Suppressor macrophage treated with lipopolysaccharide for 1 hour (primary cell): ENCODE data around the gene PIK3R5.

Experiments used
- DNase-seq, 3 donors: peaks; one replicate each; pipeline ENCODE4 v3.0.0-alpha.2; 2020 to 2022

Gene PIK3R5

DNA sequence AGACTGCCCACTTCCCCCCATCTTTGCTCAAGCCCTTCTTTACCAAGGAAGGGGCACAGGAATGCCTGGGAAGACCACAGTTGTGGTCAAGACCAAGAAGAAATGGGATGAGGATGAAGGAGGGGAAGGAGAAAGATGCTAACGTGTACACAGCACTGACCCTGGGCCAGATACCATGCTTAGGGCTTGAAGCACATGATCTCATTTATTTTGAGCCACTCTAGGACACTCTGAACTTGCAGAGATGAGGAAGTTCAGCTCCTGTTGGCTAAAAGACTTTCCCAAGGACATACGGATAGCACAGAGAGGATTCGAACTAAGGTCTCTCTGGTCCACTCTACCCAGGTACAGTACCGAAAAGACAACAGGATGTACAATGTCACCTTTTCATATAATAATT, 42.6 kb downstream of the PIK3R5 start:
- DNase-seq: peak; percentile 68 to 79 (median 78)

DNA sequence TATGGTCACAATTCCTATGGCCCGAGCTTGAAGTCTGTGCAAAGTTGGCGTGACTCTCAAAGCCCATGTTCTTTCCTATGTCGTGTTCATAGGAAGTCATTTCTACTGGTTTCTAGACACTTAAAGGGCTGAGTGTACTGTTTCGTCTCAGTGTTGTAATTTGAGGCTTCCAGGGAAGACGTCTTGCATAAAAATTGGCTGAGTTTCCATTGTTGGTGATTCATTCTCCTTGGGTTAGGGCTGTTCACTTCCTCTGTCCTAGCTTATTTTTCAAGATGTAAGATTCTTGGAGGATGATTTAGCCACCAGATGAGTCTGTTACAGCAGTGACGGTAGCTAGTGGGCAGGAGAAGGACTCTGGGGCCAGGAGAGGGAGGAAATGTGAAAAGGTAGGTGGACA, 43.1 kb downstream of the PIK3R5 start:
- DNase-seq: peak; percentile 88 to 99 (median 98)

DNA sequence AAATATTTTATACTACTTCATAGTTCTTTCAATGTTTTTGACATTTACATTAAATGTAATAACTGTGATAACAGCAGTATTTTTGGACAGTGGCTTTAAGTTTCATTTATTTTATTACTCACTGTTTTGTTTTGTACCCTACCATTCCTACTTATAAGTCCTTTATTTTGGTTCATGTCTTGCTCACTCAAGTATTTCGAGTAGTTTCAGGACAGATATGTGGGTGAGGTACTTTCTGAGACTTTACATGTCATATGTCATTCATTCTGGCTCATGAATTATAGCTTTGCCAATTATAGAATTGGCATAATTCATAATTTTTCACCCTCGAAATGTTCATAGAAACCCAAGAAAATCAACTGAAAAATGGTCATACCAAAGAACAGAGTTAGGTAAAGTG, 44.4 kb downstream of the PIK3R5 start:
- DNase-seq: peak; percentile 40 to 79 (median 71)

DNA sequence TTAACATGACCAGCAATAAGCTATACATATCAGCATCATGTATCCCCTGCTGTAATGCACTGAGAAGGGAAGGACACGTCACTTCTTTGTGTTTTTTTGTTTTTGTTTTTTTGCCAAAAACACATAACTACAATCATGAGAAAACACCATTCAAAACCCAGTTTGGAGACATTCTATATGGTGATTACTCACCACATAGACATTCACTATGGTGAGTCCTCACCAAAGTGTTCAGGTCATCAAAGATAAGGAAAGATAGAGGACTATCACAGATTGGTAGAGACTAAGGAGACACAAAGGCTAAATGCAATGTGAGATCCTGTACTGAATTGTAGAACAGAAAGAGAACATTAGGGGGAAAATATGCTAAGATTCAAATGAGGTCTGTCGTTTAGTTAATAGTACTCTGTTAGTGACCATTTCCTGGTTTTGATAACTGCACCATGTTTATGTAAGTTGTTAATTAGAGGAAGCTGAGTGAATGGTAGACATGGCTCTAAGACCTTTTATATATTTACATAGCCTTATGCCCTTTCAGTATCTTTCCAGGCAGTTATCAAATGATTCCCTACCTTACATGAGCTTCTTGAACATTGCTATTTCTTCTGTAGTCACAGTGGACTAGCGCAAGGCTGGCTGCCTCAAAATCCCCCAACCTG, 46.6 kb downstream of the PIK3R5 start:
- DNase-seq: peak in 2 of 3 donors; percentile 46 to 53

DNA sequence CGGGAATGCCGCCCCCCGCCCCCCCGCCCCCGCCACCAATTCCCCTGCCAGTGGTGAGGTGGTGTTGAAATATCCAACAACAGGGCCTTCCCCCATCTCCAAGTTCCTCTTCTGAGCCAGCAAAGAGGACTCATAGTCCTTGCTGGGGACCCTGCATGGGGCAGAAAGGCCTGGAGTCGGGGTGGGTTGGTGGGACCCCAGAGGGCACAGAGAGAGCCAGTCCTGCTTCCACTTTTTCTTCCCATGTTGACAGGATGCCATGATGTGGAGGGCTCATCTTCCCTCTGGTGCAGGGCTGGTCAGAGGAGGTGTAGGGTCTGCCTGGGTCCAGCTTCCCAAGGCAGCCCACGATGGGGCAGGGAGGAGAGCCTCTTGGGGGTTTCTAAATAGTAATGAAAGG, 49.0 kb downstream of the PIK3R5 start:
- DNase-seq: peak in 1 of 3 donors; percentile 89

DNA sequence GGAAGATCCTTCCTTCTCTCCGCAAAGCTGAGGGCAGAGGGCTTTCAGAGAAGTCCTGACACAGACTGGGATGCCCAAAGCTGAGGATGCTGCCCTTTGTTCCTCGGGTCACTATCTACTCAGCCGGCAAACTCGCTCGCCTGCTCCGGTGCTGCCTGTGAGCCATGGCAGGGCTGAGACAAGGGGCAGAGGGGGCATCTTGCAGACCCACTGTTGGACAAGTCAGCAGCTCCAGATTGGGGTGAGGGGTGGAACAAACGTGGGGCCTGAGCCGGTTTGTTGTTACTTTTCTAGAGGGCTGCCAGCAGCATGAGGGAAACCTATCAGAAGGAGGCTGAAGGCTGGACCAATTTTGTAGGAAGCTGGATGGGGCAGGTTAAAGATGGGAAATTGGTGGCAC, 51.0 kb downstream of the PIK3R5 start:
- DNase-seq: no peak

DNA sequence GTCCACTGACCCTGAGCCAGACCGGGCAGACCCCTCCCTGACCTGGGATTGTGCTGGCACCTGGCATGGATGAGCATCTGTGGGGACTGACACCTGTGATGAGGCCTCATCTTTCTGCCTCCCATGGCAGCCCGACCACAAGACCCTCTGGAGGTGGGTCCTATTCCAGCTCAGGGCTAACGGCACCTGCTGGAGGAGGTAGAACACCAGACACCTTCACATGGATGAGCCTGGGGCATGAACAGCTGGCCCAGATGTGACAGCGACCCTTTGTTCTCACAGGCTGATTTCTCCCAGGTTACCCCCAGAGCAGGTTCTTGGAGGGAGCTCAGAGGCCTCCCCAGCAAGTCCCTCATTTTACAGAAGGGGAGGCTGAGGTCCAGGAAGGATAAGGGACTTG, 51.6 kb downstream of the PIK3R5 start:
- DNase-seq: no peak

DNA sequence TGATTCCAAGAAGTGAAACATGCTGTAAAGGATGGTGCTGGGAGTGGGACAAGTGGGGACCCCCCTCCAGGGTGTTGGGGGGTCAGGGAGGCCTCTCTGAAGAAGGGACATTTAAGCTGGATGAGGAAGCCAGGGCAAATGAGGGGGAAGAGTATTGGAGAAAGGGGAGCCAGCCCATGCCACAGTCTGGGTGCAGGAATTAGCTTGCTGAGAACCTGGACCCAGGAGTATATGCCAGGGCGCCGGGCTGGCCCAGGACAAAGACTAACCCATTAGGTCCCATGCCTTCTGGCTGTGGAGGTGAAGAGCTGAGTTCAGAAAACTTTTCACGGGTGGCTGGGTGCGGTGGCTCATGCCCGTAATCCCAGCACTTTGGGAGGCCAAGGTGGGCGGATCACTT, 52.4 kb downstream of the PIK3R5 start:
- no peak for DNase-seq

DNA sequence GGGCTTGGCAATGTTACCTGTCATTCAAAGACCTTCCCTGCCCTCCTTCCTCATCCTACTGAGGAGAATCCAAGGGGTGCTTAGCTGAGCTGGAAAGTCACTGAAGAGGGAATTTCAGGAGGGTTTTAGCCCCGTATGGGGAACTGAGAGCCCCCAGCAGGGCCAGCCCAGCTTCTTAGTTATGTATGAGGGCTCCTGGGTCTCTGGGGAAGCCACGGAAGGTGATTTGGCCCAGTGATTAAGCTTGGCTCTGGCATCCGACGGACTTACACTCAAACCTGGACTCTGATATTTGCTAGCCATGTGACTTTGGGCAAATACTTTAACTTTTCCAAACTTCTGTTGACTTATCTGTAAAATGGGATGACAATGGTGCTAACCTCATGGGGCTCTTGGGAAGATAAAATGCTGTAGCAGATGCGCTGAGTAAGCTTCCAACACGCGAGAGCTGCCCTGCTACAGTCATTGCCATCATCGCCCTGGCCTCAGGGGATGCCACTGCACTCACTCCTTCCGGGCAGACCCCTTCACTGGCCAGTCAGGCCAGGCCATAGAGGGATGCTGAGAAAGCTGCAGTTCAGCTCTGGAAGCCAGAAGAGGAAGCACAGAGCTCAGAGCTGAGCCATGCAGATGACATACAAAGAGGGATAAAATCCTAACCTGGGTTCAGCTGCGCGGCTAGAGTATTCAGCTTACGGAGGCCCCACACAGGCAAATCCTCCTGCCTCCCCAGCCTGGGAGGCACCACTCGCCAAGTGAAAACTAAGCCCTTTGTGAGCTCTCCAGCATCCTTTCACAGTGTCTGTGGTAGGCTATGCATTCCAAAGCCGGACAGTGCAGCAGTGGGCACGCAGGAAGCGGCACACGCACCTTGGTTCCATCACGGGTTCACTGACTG, 53.2 kb downstream of the PIK3R5 start:
- no peak for DNase-seq

DNA sequence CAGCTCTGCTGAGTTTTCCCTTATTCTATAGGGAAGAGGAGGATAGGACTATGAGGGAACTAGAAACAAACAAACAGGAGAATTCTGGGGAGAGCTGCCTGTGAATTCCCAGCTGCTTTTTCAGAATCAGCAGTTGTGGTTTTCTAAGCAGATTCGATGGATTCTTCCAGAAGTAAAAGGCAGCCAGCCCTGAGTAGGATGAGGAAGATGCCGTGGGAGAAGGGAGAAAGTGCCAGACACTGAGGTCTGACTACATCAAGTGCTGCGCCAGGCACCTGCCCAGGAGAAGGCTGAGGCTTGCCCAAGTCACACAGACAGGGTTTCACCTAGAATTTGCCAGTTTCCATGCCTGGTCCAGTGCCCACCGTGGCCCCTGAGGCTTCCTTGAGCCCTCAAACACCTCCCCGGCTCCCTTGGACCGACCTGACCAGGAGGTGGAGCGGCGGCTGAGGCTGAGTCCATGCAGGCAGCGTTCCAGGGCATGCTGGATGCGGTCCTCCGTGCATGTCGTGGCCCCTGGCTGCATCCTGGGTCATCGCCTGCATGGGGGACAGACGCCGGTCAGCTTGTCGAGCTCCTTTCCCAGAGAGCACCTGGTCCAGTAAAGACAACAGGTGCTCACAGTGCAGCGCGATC, 54.4 kb downstream of the PIK3R5 start:
- peak; percentile 43 to 53 (median 52) for DNase-seq

DNA sequence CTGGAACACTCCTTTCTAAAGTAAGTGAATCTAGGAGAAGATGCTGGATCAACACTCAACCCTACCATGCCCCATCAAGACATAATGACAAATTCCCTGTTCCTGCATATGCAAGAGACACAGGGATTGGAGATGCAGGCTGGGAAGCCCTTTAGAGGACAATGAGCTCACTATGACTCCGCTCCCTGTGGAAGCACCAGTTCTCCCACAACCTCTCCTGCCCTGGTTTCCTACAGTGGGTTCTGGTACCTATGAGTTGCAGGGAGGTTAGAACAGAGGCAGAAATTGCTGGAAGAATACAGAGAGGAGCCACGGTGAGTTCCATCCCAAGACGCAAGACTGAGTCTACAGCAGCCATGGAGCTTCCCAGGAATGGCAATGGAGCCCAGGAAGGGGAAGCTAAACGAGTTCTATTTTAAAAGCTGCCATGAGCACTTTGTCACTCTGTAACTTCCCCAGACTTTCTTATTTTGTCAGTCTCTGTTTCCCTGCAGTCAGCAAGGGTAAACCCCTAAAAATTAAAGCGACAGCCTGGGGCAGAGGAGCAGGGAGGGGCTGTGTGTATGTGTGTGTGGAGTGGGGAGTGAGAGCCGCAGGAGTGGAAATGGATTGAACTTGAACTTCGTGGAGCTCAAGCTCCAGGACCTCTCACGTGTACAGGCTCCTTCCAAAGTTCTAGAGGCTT, 55.8 kb downstream of the PIK3R5 start:
- peak; percentile 85 to 91 (median 89) for DNase-seq

DNA sequence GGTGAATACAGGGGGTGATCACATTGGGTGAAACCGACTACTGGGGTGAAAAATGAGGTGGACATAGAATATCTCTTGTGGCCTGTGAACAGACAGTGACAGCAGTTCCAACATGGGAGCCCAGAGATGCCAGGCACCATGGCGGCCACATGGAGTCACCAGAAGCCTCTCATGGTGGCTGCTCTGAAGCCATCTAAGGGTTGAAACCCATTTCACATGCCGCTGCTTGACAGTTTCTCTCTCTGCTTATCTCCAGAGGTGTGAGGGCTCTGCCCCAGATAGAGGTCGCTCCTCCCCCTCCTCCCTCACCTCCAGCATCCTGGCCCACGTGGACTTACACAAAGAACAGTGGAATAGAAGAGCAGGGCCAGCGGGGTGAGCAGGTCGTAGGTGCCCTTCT, 60.2 kb downstream of the PIK3R5 start:
- DNase-seq: no peak

DNA sequence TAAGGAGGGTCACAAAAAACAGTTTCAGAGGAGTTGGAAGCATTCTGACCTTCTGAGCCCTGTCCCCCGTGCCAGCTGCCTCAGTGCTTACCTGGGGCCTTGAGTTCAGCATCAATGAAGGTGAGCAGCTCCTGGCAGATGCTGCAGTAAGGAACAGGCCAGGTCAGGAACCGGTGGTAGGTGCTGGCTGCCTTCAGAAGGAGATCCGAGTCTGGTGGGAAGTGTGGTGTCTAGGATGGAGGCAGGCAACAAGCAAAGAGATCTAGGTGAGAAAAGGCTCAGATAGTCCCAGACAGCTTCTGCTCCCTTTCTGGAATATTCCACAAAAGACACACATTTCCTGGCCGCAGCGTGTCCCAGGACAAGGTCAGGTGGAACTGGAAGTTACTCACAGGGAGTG, 60.8 kb downstream of the PIK3R5 start:
- DNase-seq: no peak

DNA sequence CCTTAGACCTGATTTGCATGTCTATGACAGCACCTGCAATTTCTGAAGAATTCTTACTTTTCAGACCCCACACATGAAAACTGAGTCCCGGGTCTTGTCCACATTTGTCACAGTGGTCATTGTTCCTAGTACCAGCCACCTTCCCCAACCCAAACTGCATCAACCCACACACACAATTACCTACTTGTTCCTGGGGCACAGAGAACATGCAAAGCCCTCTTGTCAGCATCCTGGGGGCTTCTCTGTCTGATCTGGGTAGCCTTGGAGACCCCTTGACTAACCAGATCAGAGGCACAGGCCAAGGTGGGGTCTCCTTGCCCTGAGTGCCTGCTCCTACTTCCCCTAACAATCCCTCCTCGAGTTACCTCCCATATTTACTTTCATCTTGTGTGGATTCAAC, 61.3 kb downstream of the PIK3R5 start:
- DNase-seq: no peak

DNA sequence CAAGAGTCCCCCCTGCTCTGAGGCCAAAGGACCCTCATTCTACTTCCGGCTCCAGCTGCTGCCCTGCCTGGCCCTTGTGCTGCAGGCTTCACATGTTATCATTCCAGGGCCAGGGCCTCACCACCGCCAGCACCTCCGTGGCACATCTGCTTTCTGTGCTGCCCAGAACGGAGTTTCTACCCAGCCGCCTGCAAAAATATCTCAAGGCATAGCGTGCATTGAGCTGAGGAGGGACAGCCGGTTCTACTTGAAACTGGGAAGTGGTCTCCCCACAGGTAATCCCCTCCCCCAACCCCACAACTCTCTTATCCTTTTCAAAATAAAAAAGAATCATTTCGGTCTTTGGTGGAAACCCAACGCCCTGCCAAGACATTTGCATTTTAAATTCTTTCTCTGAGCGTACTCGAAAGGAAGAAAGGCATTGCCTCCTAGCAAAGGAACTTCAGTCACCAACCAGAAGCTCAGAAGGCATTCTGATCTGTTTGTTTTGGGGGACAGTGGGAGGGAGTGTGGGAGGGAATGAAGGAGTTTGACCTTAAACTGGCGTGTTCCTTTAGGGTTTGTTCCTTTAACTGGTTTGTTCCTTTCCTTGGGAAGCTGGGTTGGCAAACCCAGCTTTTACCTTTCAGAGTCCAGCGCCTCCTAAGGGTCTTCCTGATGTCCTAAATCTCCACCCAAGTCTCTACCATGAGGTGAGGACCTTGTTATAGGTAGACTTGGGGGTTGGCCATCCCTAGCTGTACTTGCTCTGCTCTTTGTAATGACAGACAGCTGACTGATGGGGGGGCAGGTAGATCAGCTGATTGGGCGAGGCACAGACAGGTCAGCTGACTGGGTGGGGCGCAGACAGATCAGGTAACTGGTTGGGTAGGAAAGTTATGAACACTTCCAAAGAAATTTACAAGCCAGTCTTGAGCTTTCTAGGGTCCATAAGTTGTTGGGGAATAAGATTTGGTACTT, 64.6 kb downstream of the PIK3R5 start:
- peak in 1 of 3 donors; percentile 46 for DNase-seq

DNA sequence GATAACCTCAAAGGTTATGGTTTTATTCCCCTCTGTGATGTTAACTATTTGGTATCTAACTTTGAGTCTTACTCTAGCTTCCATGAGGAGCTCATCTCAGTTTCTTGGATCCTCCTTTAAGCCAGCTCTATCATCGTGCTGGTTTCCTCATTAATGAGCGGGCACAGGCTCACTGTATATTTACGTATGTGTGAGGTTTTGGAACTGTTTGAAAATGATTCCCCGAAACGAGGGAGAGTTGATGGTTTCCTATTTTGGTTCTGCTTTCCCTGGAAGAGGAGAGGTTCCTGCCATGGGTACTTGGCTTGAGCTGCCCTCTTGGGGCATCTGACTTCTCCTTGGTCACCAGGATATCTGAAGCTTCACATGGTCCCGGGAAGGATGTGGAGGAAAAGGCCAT, 65.3 kb downstream of the PIK3R5 start:
- peak in 2 of 3 donors; percentile 46 to 50 for DNase-seq

DNA sequence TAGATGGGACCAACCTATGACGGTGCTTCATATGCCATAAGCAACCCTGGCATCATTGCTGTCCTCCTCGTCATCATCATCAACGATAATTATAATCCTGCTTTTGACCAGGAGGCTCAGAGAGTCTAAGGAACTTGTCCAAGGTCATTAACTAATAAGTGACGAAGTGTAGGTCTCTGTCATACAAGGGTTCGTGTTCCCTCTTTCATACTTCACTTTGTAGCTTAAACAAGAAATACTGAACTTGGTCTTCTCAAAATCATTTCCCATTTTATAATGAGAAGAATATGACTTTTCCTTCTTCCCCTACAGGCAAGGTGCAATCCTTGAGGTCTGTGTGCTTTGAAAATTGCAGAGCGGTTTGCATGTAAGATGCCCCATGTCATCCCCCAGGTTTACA, 66.9 kb downstream of the PIK3R5 start:
- DNase-seq: no peak

DNA sequence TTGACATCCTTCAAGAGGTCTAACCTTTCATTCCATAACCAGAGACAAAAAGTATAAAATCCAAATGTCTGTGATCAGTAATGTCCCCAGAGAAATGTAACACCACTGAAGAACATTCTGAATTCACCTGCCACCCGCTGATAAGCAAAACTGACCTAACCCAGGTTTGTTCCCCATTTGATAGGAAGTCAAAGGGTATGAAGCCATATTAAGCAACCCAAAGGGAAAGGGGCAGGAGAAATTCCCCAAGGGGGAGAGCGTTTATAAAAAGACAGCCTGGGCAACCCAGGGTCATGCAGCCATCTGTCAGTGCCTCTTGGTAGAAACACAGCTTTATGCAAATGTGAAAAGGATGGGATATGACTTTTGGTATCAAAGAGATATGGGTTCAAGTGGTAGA, 67.4 kb downstream of the PIK3R5 start:
- DNase-seq: peak; percentile 56 to 62 (median 56)

DNA sequence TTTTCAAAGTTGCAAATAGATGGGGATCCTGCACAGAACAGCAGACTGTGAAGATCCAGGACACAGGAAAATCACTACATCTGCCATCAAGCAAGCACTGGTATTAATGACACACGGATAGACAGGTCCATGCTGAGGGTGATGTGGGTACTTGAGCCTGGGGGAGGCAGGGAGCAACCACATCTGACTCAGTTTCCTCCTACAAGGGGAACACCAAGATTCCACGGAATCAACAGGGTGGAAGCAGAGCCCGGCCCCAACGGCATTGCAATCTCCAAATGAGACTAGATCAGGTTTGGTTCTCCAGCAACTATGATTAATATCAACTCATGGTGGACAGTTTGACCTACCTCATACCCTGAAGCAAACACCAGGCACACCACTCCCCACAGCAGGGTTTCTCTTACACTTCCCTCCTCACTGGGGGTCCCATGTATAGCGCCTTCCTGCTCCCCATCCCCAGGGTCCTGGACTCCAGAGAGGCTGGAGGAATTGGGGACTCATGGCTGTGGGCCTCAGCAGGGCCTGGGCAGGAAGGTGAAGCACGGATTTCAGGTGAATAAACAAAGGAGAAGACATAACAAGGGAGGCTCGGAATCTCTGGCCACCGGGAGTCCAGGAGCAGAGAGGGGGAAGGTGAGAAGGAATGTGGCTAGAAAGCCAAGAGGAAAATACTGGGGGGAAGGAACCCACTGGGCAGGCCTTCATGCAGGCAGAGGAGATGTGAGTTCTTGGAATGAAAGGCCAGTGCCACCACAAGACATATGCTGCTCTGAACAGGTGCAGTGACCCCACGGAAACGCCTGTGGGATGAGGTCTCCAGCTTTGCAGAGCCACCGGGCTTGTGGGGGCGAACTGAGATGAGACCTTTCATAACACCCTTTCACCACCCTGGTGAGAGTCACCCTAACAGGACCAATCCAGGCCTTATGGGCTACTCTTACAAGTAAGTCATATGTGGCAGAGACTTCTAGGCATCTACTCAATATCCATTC, 68.6 kb downstream of the PIK3R5 start:
- no peak for DNase-seq

DNA sequence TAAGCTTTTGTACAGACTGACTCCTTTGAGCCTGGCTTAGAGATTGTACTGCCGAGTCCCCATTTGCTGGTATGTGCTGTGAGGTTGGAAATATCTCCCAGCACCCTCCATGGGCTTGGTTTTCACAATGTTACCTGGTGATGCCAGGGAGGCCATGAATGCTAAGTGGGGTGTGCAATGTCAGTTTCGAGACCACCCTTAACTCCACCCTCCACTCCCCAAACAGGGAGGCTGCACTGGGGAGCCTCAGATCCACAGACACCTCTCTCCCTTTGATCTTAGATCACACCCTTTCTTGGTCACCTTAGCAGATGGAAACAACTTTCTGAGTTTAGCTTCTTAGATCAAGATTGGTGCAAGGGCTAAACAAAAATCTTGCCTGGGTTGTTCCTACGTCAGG, 69.4 kb downstream of the PIK3R5 start:
- DNase-seq: no peak
